ENCODE results near the gene DPF3. TPM values are rescaled to one million over a fixed set of nuclear protein-coding genes. Genes with fewer than 3 reads are reported as not detected.

Gene DPF3
- total RNA-seq, 2 experiments from 2014 or later = 0.27 to 0.31 TPM

GRCh38 chr14:72603639-72604038 lies 290.3 kb downstream of the DPF3 start:
- intact Hi-C loops (cut with DNase I, micrococcal nuclease) = no loop called here

GRCh38 chr14:72600551-72601330 lies 293.2 kb downstream of the DPF3 start:
- peaks cover under 1% of the 10 kb centered on the region for H3K4me1 ChIP-seq (ENCODE audit: insufficient read depth, low read length)
- ChIA-PET POLR2A (no interaction called here), CTCF (no interaction called here)
- H3K4me3 ChIP-seq (ENCODE audit: low read length) = no peak overlapping the region
- ATAC-seq (ENCODE audit: poor library complexity) = no peak
- peaks cover 0 to 6% of the 10 kb centered on the region in 2 experiments for H3K27me3 ChIP-seq (ENCODE audit: control insufficient read depth in 1 of 2, insufficient read depth in 2 of 2, low read length in 2 of 2)
- Mint-ChIP-seq H3K36me3 (ENCODE audit: low read depth) (no peaks in the 10 kb centered on the region), H3K9me3 (no peaks in the 10 kb centered on the region), H3K4me1 (ENCODE audit: low read depth) (peaks cover 7% of the 10 kb centered on the region), H3K27me3 (no peaks in the 10 kb centered on the region), H3K4me3 (no peak overlapping the region), H3K27ac (no peak overlapping the region)
- TF ChIP-seq, protein P1, sequence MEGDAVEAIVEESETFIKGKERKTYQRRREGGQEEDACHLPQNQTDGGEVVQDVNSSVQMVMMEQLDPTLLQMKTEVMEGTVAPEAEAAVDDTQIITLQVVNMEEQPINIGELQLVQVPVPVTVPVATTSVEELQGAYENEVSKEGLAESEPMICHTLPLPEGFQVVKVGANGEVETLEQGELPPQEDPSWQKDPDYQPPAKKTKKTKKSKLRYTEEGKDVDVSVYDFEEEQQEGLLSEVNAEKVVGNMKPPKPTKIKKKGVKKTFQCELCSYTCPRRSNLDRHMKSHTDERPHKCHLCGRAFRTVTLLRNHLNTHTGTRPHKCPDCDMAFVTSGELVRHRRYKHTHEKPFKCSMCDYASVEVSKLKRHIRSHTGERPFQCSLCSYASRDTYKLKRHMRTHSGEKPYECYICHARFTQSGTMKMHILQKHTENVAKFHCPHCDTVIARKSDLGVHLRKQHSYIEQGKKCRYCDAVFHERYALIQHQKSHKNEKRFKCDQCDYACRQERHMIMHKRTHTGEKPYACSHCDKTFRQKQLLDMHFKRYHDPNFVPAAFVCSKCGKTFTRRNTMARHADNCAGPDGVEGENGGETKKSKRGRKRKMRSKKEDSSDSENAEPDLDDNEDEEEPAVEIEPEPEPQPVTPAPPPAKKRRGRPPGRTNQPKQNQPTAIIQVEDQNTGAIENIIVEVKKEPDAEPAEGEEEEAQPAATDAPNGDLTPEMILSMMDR (IDR thresholded peaks at IDR 0.05) = no peak
- DNase-seq = no peak
- no peaks in the 10 kb centered on the region for H3K9me3 ChIP-seq (ENCODE audit: control insufficient read depth in 1 of 2, insufficient read depth in 1 of 2, low read length in 2 of 2)
- intact Hi-C loops (cut with DNase I, micrococcal nuclease) = no loop called here
- H3K36me3 ChIP-seq (ENCODE audit: insufficient read depth, low read length) = no peaks in the 10 kb centered on the region
- no peak overlapping the region for H3K27ac ChIP-seq (ENCODE audit: low read depth in 1 of 2, low read length in 2 of 2)

More at GRCh38 chr14:72603639-72604038, 290.3 kb downstream of the DPF3 start:
- Histone ChIP-seq H3K9me3 (ENCODE audit: control insufficient read depth in 1 of 2, insufficient read depth in 1 of 2, low read length in 2 of 2) (no peaks in the 10 kb centered on the region), H3K4me1 (ENCODE audit: insufficient read depth, low read length) (no peaks in the 10 kb centered on the region), H3K36me3 (ENCODE audit: insufficient read depth, low read length) (no peaks in the 10 kb centered on the region), H3K27ac (ENCODE audit: low read depth in 1 of 2, low read length in 2 of 2) (no peak overlapping the region), H3K27me3 (ENCODE audit: control insufficient read depth in 1 of 2, insufficient read depth in 2 of 2, low read length in 2 of 2) (peaks cover 0 to 6% of the 10 kb centered on the region in 2 experiments), H3K4me3 (ENCODE audit: low read length) (no peak overlapping the region)
- no peak for DNase-seq
- Mint-ChIP-seq H3K36me3 (ENCODE audit: low read depth) (no peaks in the 10 kb centered on the region), H3K27ac (no peak overlapping the region), H3K4me1 (ENCODE audit: low read depth) (no peaks in the 10 kb centered on the region), H3K4me3 (no peak overlapping the region), H3K9me3 (no peaks in the 10 kb centered on the region), H3K27me3 (no peaks in the 10 kb centered on the region)
- no peak for ATAC-seq (ENCODE audit: poor library complexity)
- CTCF ChIA-PET = no interaction called here
- TF ChIP-seq, protein P1 (IDR thresholded peaks at IDR 0.05) = no peak
- POLR2A ChIA-PET = no interaction called here

- Histone ChIP-seq H3K36me3 (ENCODE audit: insufficient read depth, low read length) (no peaks in the 10 kb centered on the region), H3K27me3 (ENCODE audit: control insufficient read depth in 1 of 2, insufficient read depth in 2 of 2, low read length in 2 of 2) (peaks cover 0 to 6% of the 10 kb centered on the region in 2 experiments), H3K4me1 (ENCODE audit: insufficient read depth, low read length) (peaks cover 8% of the 10 kb centered on the region), H3K9me3 (ENCODE audit: control insufficient read depth in 1 of 2, insufficient read depth in 1 of 2, low read length in 2 of 2) (no peaks in the 10 kb centered on the region), H3K4me3 (ENCODE audit: low read length) (no peak overlapping the region), H3K27ac (ENCODE audit: low read depth in 1 of 2, low read length in 2 of 2) (no peak overlapping the region)
- intact Hi-C loops (cut with DNase I, micrococcal nuclease) = no loop called here
- ChIA-PET CTCF (no interaction called here), POLR2A (no interaction called here)
- ATAC-seq (ENCODE audit: poor library complexity) (no peak), DNase-seq (no peak)
- TF ChIP-seq, protein P1 (IDR thresholded peaks at IDR 0.05) = no peak
- Mint-ChIP-seq H3K9me3 (no peaks in the 10 kb centered on the region), H3K36me3 (ENCODE audit: low read depth) (no peaks in the 10 kb centered on the region), H3K27me3 (no peaks in the 10 kb centered on the region), H3K4me3 (no peak overlapping the region), H3K4me1 (ENCODE audit: low read depth) (peaks cover 14% of the 10 kb centered on the region), H3K27ac (no peak overlapping the region)
Measured at GRCh38 chr14:72599579-72600470, 294.1 kb downstream of the DPF3 start.
